H1 (cell line): Measurements from ENCODE around the gene PTPRE. TPM values are rescaled to one million over a fixed set of nuclear protein-coding genes. Genes with fewer than 3 reads are reported as not detected.

ENCODE experiments used
- CTCF ChIA-PET: fragments of 300-600 bp; sonication (Branson Sonifier 250); formaldehyde crosslinking; loops from one replicate; lab custom pipeline; 2021; ENCODE audit not compliant: partially characterized antibody; lab: Charles Lee
- POLR2A ChIA-PET: fragments of 300-600 bp; sonication (Branson Sonifier 250); formaldehyde crosslinking; loops from one replicate; lab custom pipeline; 2021; ENCODE audit warnings: inconsistent platforms; ENCODE audit not compliant: partially characterized antibody; lab: Charles Lee
- DNase-seq, 2 experiments: peaks; one replicate each; pipeline versions ENCODE4 v3.0.0 to v3.0.0-alpha.2; 2010 to 2022; ENCODE audit warnings: low spot score in 2 of 2, low read depth in 1 of 2, mixed read lengths in 1 of 2
- FAIRE-seq: peaks from 2 replicates; lab custom pipeline; 2011; peaks lifted over from hg19 to GRCh38; lab: Jason Lieb, UNC
- H2AFZ ChIP-seq: 2 replicates; pipeline ENCODE4 v1.8.1; 2012; ENCODE audit warnings: low read length, inconsistent platforms
- H2AK5ac ChIP-seq: 2 replicates; pipeline ENCODE4 v1.6.1; 2013; ENCODE audit warnings: low read depth, low read length
- H2BK120ac ChIP-seq: replicated peaks from 2 replicates; pipeline ENCODE3; 2013; ENCODE audit warnings: low read depth, low read length, inconsistent platforms
- H2BK12ac ChIP-seq: 2 replicates; pipeline ENCODE4 v1.6.1; 2013; ENCODE audit warnings: low read depth, low read length
- H2BK15ac ChIP-seq: 2 replicates; pipeline ENCODE4 v1.6.1; 2013; ENCODE audit warnings: low read length
- H2BK20ac ChIP-seq: 2 replicates; pipeline ENCODE4 v1.6.1; 2013; ENCODE audit warnings: low read length
- H2BK5ac ChIP-seq: 2 replicates; pipeline ENCODE4 v1.6.1; 2013; ENCODE audit warnings: low read depth, low read length
- H3K14ac ChIP-seq: 2 replicates; pipeline ENCODE4 v1.6.1; 2013; ENCODE audit warnings: inconsistent platforms; ENCODE audit not compliant: insufficient read length
- H3K18ac ChIP-seq: 2 replicates; pipeline ENCODE4 v1.6.1; 2013; ENCODE audit warnings: low read length; ENCODE audit errors: extremely low read depth
- H3K23ac ChIP-seq: 2 replicates; pipeline ENCODE4 v1.6.1; 2013; ENCODE audit warnings: inconsistent platforms; ENCODE audit not compliant: insufficient read length
- H3K23me2 ChIP-seq: 2 replicates; pipeline ENCODE4 v1.6.1; 2013; ENCODE audit warnings: low read depth, low read length
- H3K27ac ChIP-seq: 2 replicates; pipeline ENCODE4 v1.6.1; 2011; ENCODE audit warnings: low read depth, low read length, inconsistent platforms
- H3K27me3 ChIP-seq, 4 experiments: replicated peaks in 1 of 4; 1 replicate in 1 of 4; 2 replicates in 3 of 4; pipeline versions ENCODE4 v1.6.1 to v1.8.1; 2011 to 2013; ENCODE audit warnings: low read length in 3 of 4, mild to moderate bottlenecking in 3 of 4, inconsistent platforms in 2 of 4, mixed read lengths in 2 of 4, moderate library complexity in 1 of 4; ENCODE audit not compliant: control insufficient read depth in 3 of 4, insufficient read depth in 3 of 4; ENCODE audit errors: extremely low read depth in 1 of 4
- H3K36me3 ChIP-seq, 4 experiments: 2 replicates each; pipeline versions ENCODE4 v1.6.1 to v1.8.1; 2011 to 2013; ENCODE audit warnings: mild to moderate bottlenecking in 4 of 4, low read length in 3 of 4, moderate library complexity in 2 of 4, control low read depth in 1 of 4, inconsistent platforms in 1 of 4; ENCODE audit not compliant: insufficient read depth in 4 of 4, control insufficient read depth in 2 of 4
- H3K4ac ChIP-seq: replicated peaks from 2 replicates; pipeline ENCODE3; 2013; ENCODE audit warnings: low read length, low read depth, mixed read lengths, inconsistent platforms; ENCODE audit not compliant: insufficient read length
- H3K4me1 ChIP-seq, 4 experiments: replicated peaks in 1 of 4; 1 replicate in 1 of 4; 2 replicates in 3 of 4; pipeline versions ENCODE4 v1.6.1 to v1.8.1; 2011 to 2013; ENCODE audit warnings: low read length in 3 of 4, inconsistent platforms in 2 of 4, mixed read lengths in 1 of 4; ENCODE audit not compliant: insufficient read depth in 4 of 4, control insufficient read depth in 3 of 4
- H3K4me2 ChIP-seq, 2 experiments: 2 replicates each; pipeline versions ENCODE4 v1.6.1 to v1.8.1; 2011 to 2013; ENCODE audit warnings: low read depth in 2 of 2, low read length in 2 of 2, control low read depth in 1 of 2, inconsistent platforms in 1 of 2, mild to moderate bottlenecking in 1 of 2; ENCODE audit not compliant: insufficient read depth in 1 of 2
- H3K4me3 ChIP-seq, 4 experiments: fragments of 200-600, 300-600 bp in 1 of 4; sonication (generic), shearing (Covaris generic), sonication (Bioruptor Twin) in 1 of 4; 2 replicates each; pipeline versions ENCODE4 v1.5.1 to v1.8.1; 2011 to 2016; ENCODE audit warnings: low read length in 4 of 4, low read depth in 3 of 4, control low read depth in 2 of 4, inconsistent platforms in 2 of 4, mild to moderate bottlenecking in 2 of 4, mixed read lengths in 1 of 4, moderate library complexity in 1 of 4; ENCODE audit not compliant: insufficient read depth in 2 of 4; ENCODE audit errors: extremely low read depth in 1 of 4
- H3K56ac ChIP-seq: replicated peaks from 2 replicates; pipeline ENCODE3; 2013; ENCODE audit warnings: low read depth, mild to moderate bottlenecking, mixed read lengths, low read length, inconsistent platforms; ENCODE audit not compliant: insufficient read length
- H3K79me1 ChIP-seq: 2 replicates; pipeline ENCODE4 v1.6.1; 2013; ENCODE audit warnings: low read depth, low read length, control low read depth
- H3K79me2 ChIP-seq, 2 experiments: 2 replicates each; pipeline versions ENCODE4 v1.6.1 to v1.8.1; 2012 to 2013; ENCODE audit warnings: low read length in 2 of 2, mild to moderate bottlenecking in 2 of 2, inconsistent platforms in 1 of 2; ENCODE audit not compliant: insufficient read depth in 2 of 2, control insufficient read depth in 1 of 2
- H3K9ac ChIP-seq, 4 experiments: replicated peaks in 1 of 4; 1 replicate in 1 of 4; 2 replicates in 3 of 4; pipeline versions ENCODE4 v1.6.1 to v1.8.1; 2011 to 2013; ENCODE audit warnings: low read depth in 3 of 4, low read length in 3 of 4, control low read depth in 2 of 4, mild to moderate bottlenecking in 2 of 4, moderate library complexity in 2 of 4, inconsistent platforms in 1 of 4; ENCODE audit errors: extremely low read depth in 1 of 4
- H3K9me3 ChIP-seq, 2 experiments: 2 replicates each; pipeline versions ENCODE4 v1.6.1 to v1.8.1; 2012 to 2013; ENCODE audit warnings: mild to moderate bottlenecking in 2 of 2, moderate library complexity in 2 of 2, control low read depth in 1 of 2, inconsistent platforms in 1 of 2, low read depth in 1 of 2, low read length in 1 of 2, mixed read lengths in 1 of 2; ENCODE audit not compliant: insufficient read depth in 2 of 2
- H4K20me1 ChIP-seq, 2 experiments: replicated peaks in 1 of 2; 2 replicates each; pipeline versions ENCODE3 to v1.8.1; 2011 to 2013; ENCODE audit warnings: inconsistent platforms in 2 of 2, low read length in 2 of 2, mild to moderate bottlenecking in 1 of 2; ENCODE audit not compliant: insufficient read depth in 2 of 2, control insufficient read depth in 1 of 2
- H4K5ac ChIP-seq: 2 replicates; pipeline ENCODE4 v1.6.1; 2013; ENCODE audit warnings: low read length, low read depth, mixed read lengths, inconsistent platforms; ENCODE audit not compliant: insufficient read length
- H4K8ac ChIP-seq: 2 replicates; pipeline ENCODE4 v1.8.0; 2013; ENCODE audit warnings: mild to moderate bottlenecking, moderate library complexity, low read length, inconsistent platforms; ENCODE audit not compliant: insufficient read depth; ENCODE audit errors: extremely low read depth
- H4K91ac ChIP-seq: replicated peaks from 2 replicates; pipeline ENCODE3; 2013; ENCODE audit warnings: low read length, mixed read lengths, inconsistent platforms; ENCODE audit not compliant: insufficient read length
- ATF3 ChIP-seq: IDR thresholded peaks from 2 replicates; pipeline ENCODE4 v1.6.1; 2011; ENCODE audit warnings: low read depth, mild to moderate bottlenecking, low read length; ENCODE audit not compliant: insufficient read depth
- EGR1 ChIP-seq: IDR thresholded peaks from 2 replicates; pipeline ENCODE4 v1.6.1; 2011; ENCODE audit warnings: low read depth, low read length, borderline replicate concordance
- KDM4A ChIP-seq: IDR thresholded peaks from one replicate; pipeline ENCODE4 v1.7.1; 2012; ENCODE audit warnings: low read depth, mild to moderate bottlenecking, moderate library complexity, low read length, inconsistent platforms; ENCODE audit not compliant: severe bottlenecking
- POLR2A ChIP-seq, 2 experiments: IDR thresholded peaks; 1 replicate in 1 of 2; 2 replicates in 1 of 2; pipeline ENCODE4 v1.6.1; 2011; ENCODE audit warnings: low read depth in 2 of 2, low read length in 2 of 2, mild to moderate bottlenecking in 2 of 2; ENCODE audit errors: control extremely low read depth in 1 of 2
- SIN3A ChIP-seq, 2 experiments: IDR thresholded peaks in 1 of 2; conservative IDR thresholded peaks in 1 of 2; 2 replicates each; pipeline ENCODE4 v1.6.1; 2011 to 2012; ENCODE audit warnings: low read length in 2 of 2, improper control_type of control experiment in 1 of 2, low read depth in 1 of 2, mild to moderate bottlenecking in 1 of 2
- SP1 ChIP-seq: IDR thresholded peaks from 2 replicates; pipeline ENCODE4 v1.6.1; 2011; ENCODE audit warnings: low read depth, low read length
- TEAD4 ChIP-seq: IDR thresholded peaks from 2 replicates; pipeline ENCODE4 v1.6.1; 2012; ENCODE audit warnings: low read depth, low read length, inconsistent platforms, mixed read lengths
- WGBS, 2 experiments: shearing (Covaris generic) in 1 of 2; methylation state at CpG; one replicate each; pipeline versions ENCODE4 v1.1.6 to v1.1.7; 2013 to 2015; ENCODE audit warnings: low lambda C conversion rate in 2 of 2, mixed read lengths in 2 of 2, inconsistent platforms in 1 of 2, low coverage in 1 of 2, missing lambda C conversion rate in 1 of 2; ENCODE audit not compliant: insufficient replicate concordance in 2 of 2, insufficient coverage in 1 of 2, insufficient read length in 1 of 2; ENCODE audit errors: extremely low coverage in 1 of 2, missing lambda C conversion rate in 1 of 2; 5-methylcytosine and 5-hydroxymethylcytosine counted together
- polyA plus RNA-seq, 7 experiments: library from polyadenylated mRNA; depleted of rRNA in 3 of 7; stranded (reverse) in 5 of 7; unstranded in 2 of 7; fragments of >200 nt in 5 of 7; fragments of 200-250 nt in 2 of 7; gene quantifications; 1 replicate in 5 of 7; 2 replicates in 1 of 7; 4 replicates in 1 of 7; pipeline versions ENCODE4 v1.2.1 to v1.2.3, GENCODE V29; 2011 to 2013; ENCODE audit warnings: missing spikeins in 2 of 7, mixed read lengths in 2 of 7
- total RNA-seq: library from RNA; stranded (reverse); fragmentation: NEBNext Ultra II Directional; extraction: Animal tissue kit (Norgen Biotek cat#: 25700); gene quantifications from 2 replicates; pipeline ENCODE4 v1.2.1, GENCODE V29; 2021

The PTPRE gene
- total and polyA plus RNA-seq, 2 of the 8 experiments (the other 6 are each of a cell fraction or from before 2014, with no cell fraction given) = 0.33 to 0.54 TPM

GRCh38 chr10:127945948-127946711 is 39.2 kb downstream of the PTPRE start:
- no peak overlapping the region for H3K4ac ChIP-seq
- DNase-seq (no peak), FAIRE-seq (no peak)
- H3K27ac ChIP-seq = no peak overlapping the region
- peaks cover 4% of the 10 kb centered on the region; the same call in 1 of the 2 replicates for H3K23me2 ChIP-seq
- no peak overlapping the region for H2BK120ac ChIP-seq
- H3K14ac ChIP-seq = no peak overlapping the region
- no peaks in the 10 kb centered on the region for H3K79me1 ChIP-seq
- no peaks in the 10 kb centered on the region for H3K79me2 ChIP-seq
- H2BK15ac ChIP-seq = no peak overlapping the region
- no peaks in the 10 kb centered on the region; a peak in 1 of 7 replicates for H3K27me3 ChIP-seq
- no peak overlapping the region for H3K23ac ChIP-seq
- no peaks in the 10 kb centered on the region for H3K36me3 ChIP-seq
- CTCF ChIA-PET = interaction anchor here (1.0 kb wide), 1 partner anchor 14 kb away, joined by 3 read pairs; no protein-coding TSS in a partner anchor
- H2AK5ac ChIP-seq = no peak overlapping the region
- H4K8ac ChIP-seq = no peak overlapping the region
- POLR2A ChIA-PET = no interaction called here
- no peak overlapping the region for H4K5ac ChIP-seq
- H2BK12ac ChIP-seq = no peak overlapping the region
- H4K20me1 ChIP-seq = no peaks in the 10 kb centered on the region
- no peak overlapping the region for H2AFZ ChIP-seq
- H3K9ac ChIP-seq = no peak overlapping the region
- H3K56ac ChIP-seq = no peak overlapping the region
- H3K9me3 ChIP-seq = no peaks in the 10 kb centered on the region
- no peak overlapping the region for H3K4me2 ChIP-seq
- no peak overlapping the region for H2BK20ac ChIP-seq
- H4K91ac ChIP-seq = no peak overlapping the region
- no peaks in the 10 kb centered on the region for H3K4me1 ChIP-seq
- no peak overlapping the region for H3K4me3 ChIP-seq
- 96% methylated on average over 6 of the region's 6 CpGs; no CpG with 5 or more reads in 1 of the 2 experiments for WGBS, 2 experiments
- H2BK5ac ChIP-seq = no peak overlapping the region
- no peak overlapping the region for H3K18ac ChIP-seq
- TF ChIP-seq KDM4A (no peak), TEAD4 (no peak), EGR1 (no peak), SP1 (no peak), ATF3 (no peak), SIN3A (conservative IDR thresholded peaks at IDR 0.05 in 1 of 2, IDR thresholded peaks at IDR 0.05 in 1 of 2; ENCODE audit: low read depth in 1 of 2, low read length in 2 of 2) (no peak), POLR2A (IDR thresholded peaks at IDR 0.05; ENCODE audit: control extremely low read depth in 1 of 2, low read depth in 2 of 2, low read length in 2 of 2) (no peak)
